ENCODE data around the gene NEK6.

Gene NEK6

GRCh38 chr9:124327491-124327890, 69.7 kb downstream of the NEK6 start:
- DNase-seq, result no peak

GRCh38 chr9:124328285-124328684, 70.5 kb downstream of the NEK6 start:
- no peak for DNase-seq

GRCh38 chr9:124329206-124329792, 71.5 kb downstream of the NEK6 start:
- no peak for DNase-seq

GRCh38 chr9:124330011-124330697, 72.4 kb downstream of the NEK6 start:
- DNase-seq, result no peak

GRCh38 chr9:124331580-124331979, 73.8 kb downstream of the NEK6 start:
- no peak for DNase-seq

- DNase-seq, result no peak
Observed at GRCh38 chr9:124332361-124333202, 74.8 kb downstream of the NEK6 start.

- DNase-seq, result no peak
Observed at GRCh38 chr9:124333203-124333579, 75.4 kb downstream of the NEK6 start.

- no peak for DNase-seq
Observed at GRCh38 chr9:124334568-124335319, 77.0 kb downstream of the NEK6 start.

- DNase-seq, result no peak
Observed at GRCh38 chr9:124335320-124335707, 77.6 kb downstream of the NEK6 start.

GRCh38 chr9:124337562-124337961, 79.8 kb downstream of the NEK6 start:
- no peak for DNase-seq

GRCh38 chr9:124339603-124340146, 81.9 kb downstream of the NEK6 start:
- DNase-seq, result no peak

GRCh38 chr9:124340219-124341069, 82.7 kb downstream of the NEK6 start:
- DNase-seq, result no peak

GRCh38 chr9:124341455-124342170, 83.9 kb downstream of the NEK6 start:
- DNase-seq, result no peak

GRCh38 chr9:124342402-124342775, 84.6 kb downstream of the NEK6 start:
- DNase-seq, result no peak

GRCh38 chr9:124342776-124343485, 85.2 kb downstream of the NEK6 start:
- DNase-seq, result peak; percentile 51

GRCh38 chr9:124343533-124344290, 86.0 kb downstream of the NEK6 start:
- peak; percentile 49 for DNase-seq

GRCh38 chr9:124344291-124345050, 86.7 kb downstream of the NEK6 start:
- DNase-seq, result no peak

- DNase-seq, result no peak
Observed at GRCh38 chr9:124345063-124345462, 87.3 kb downstream of the NEK6 start.

- no peak for DNase-seq
Observed at GRCh38 chr9:124345751-124346281, 88.1 kb downstream of the NEK6 start.
